Mesenchymal stem cell (in vitro differentiated cells and primary cell): Measurements from ENCODE around the gene ATG10.

Source experiments
- DNase-seq: peaks from one replicate; pipeline ENCODE4 v3.0.0-alpha.2; 2013
- H2AFZ ChIP-seq: one replicate; pipeline ENCODE4 v1.6.1; 2013; ENCODE audit warnings: low read depth, mild to moderate bottlenecking, control low read depth, inconsistent platforms, low read length, moderate library complexity
- H2AK5ac ChIP-seq: 2 replicates; pipeline ENCODE4 v1.6.1; 2013; ENCODE audit warnings: low read length, moderate library complexity, mild to moderate bottlenecking, inconsistent platforms; ENCODE audit not compliant: severe bottlenecking
- H2BK120ac ChIP-seq: one replicate; pipeline ENCODE4 v1.6.1; 2013; ENCODE audit warnings: low read depth, mild to moderate bottlenecking, inconsistent platforms, low read length, moderate library complexity
- H2BK12ac ChIP-seq, 2 experiments: one replicate each; pipeline ENCODE4 v1.6.1; 2013; ENCODE audit warnings: inconsistent platforms in 2 of 2, low read length in 2 of 2, mild to moderate bottlenecking in 2 of 2, moderate library complexity in 2 of 2, control low read depth in 1 of 2
- H2BK15ac ChIP-seq: one replicate; pipeline ENCODE4 v1.6.1; 2013; ENCODE audit warnings: mild to moderate bottlenecking, low read depth, inconsistent platforms; ENCODE audit not compliant: poor library complexity, severe bottlenecking
- H2BK5ac ChIP-seq: 2 replicates; pipeline ENCODE4 v1.6.1; 2013; ENCODE audit warnings: low read depth, mild to moderate bottlenecking, low read length, control low read depth, inconsistent platforms; ENCODE audit not compliant: poor library complexity, severe bottlenecking
- H3K14ac ChIP-seq, 2 experiments: one replicate each; pipeline ENCODE4 v1.6.1; 2013; ENCODE audit warnings: inconsistent platforms in 2 of 2, low read length in 2 of 2, control low read depth in 1 of 2, mild to moderate bottlenecking in 1 of 2, moderate library complexity in 1 of 2
- H3K18ac ChIP-seq, 2 experiments: one replicate each; pipeline ENCODE4 v1.6.1; 2013; ENCODE audit warnings: inconsistent platforms in 2 of 2, low read length in 2 of 2, control low read depth in 1 of 2, low read depth in 1 of 2, mild to moderate bottlenecking in 1 of 2
- H3K23ac ChIP-seq, 2 experiments: one replicate each; pipeline ENCODE4 v1.6.1; 2013; ENCODE audit warnings: inconsistent platforms in 2 of 2, low read length in 2 of 2, mild to moderate bottlenecking in 2 of 2, moderate library complexity in 2 of 2, control low read depth in 1 of 2
- H3K27ac ChIP-seq: 2 replicates; pipeline ENCODE4 v1.5.1; 2013; ENCODE audit warnings: mild to moderate bottlenecking, moderate library complexity, low read length, control low read depth, inconsistent platforms; ENCODE audit not compliant: poor library complexity, severe bottlenecking
- H3K27me3 ChIP-seq, 2 experiments: 2 replicates each; pipeline versions ENCODE4 v1.6.1 to v1.7.0; 2013; ENCODE audit warnings: low read length in 2 of 2, mild to moderate bottlenecking in 2 of 2, moderate library complexity in 2 of 2, control low read depth in 1 of 2, inconsistent platforms in 1 of 2; ENCODE audit not compliant: control insufficient read depth in 1 of 2, insufficient read depth in 1 of 2
- H3K36me3 ChIP-seq, 2 experiments: 2 replicates each; pipeline versions ENCODE4 v1.6.1 to v1.7.0; 2013; ENCODE audit warnings: low read length in 2 of 2, control low read depth in 1 of 2, inconsistent platforms in 1 of 2, low read depth in 1 of 2, mild to moderate bottlenecking in 1 of 2; ENCODE audit not compliant: insufficient read depth in 2 of 2, control insufficient read depth in 1 of 2
- H3K4ac ChIP-seq, 2 experiments: one replicate each; pipeline ENCODE4 v1.6.1; 2013; ENCODE audit warnings: inconsistent platforms in 2 of 2, low read length in 2 of 2, mild to moderate bottlenecking in 2 of 2, moderate library complexity in 2 of 2, control low read depth in 1 of 2, low read depth in 1 of 2
- H3K4me1 ChIP-seq: 2 replicates; pipeline ENCODE4 v1.6.1; 2013; ENCODE audit warnings: low read depth, low read length, control low read depth; ENCODE audit not compliant: control insufficient read depth, insufficient read depth
- H3K4me2 ChIP-seq: 2 replicates; pipeline ENCODE4 v1.6.1; 2013; ENCODE audit warnings: low read length, mild to moderate bottlenecking, inconsistent platforms; ENCODE audit not compliant: poor library complexity, severe bottlenecking
- H3K4me3 ChIP-seq, 2 experiments: 2 replicates each; pipeline versions ENCODE4 v1.5.1 to v1.7.0; 2013; ENCODE audit warnings: low read length in 2 of 2, mild to moderate bottlenecking in 2 of 2, control low read depth in 1 of 2, low read depth in 1 of 2; ENCODE audit not compliant: insufficient read depth in 1 of 2
- H3K79me1 ChIP-seq: replicated peaks from 2 replicates; pipeline ENCODE4 v1.6.1; 2013; ENCODE audit warnings: mild to moderate bottlenecking, control low read depth, low read length, inconsistent platforms; ENCODE audit not compliant: poor library complexity, severe bottlenecking
- H3K9ac ChIP-seq: 2 replicates; pipeline ENCODE4 v1.7.0; 2013; ENCODE audit warnings: mild to moderate bottlenecking, low read length, moderate library complexity
- H3K9me3 ChIP-seq: 2 replicates; pipeline ENCODE4 v1.7.0; 2013; ENCODE audit warnings: mild to moderate bottlenecking, low read length; ENCODE audit not compliant: control insufficient read depth
- H4K8ac ChIP-seq: one replicate; pipeline ENCODE4 v1.6.1; 2013; ENCODE audit warnings: inconsistent platforms, mild to moderate bottlenecking, low read length, moderate library complexity
- H4K91ac ChIP-seq: one replicate; pipeline ENCODE4 v1.6.1; 2013; ENCODE audit warnings: mild to moderate bottlenecking, low read length, inconsistent platforms
- WGBS: methylation state at CpG from one replicate; pipeline ENCODE4 v1.1.7; 2013; ENCODE audit warnings: mixed read lengths; 5-methylcytosine and 5-hydroxymethylcytosine counted together

The ATG10 gene

GRCh38 chr5:82197550-82197949, 225.7 kb downstream of the ATG10 start:
- Histone ChIP-seq H3K4me2 (no peak overlapping the region), H2BK120ac (no peak overlapping the region)

GRCh38 chr5:82204567-82204966, 232.7 kb downstream of the ATG10 start:
- no peaks in the 10 kb centered on the region for H3K27me3 ChIP-seq
- no peak overlapping the region for H2BK15ac ChIP-seq
- no peak overlapping the region for H2BK5ac ChIP-seq
- no peak overlapping the region for H2BK12ac ChIP-seq
- no peaks in the 10 kb centered on the region for H3K36me3 ChIP-seq
- no peaks in the 10 kb centered on the region for H3K4me1 ChIP-seq
- no peak overlapping the region for H3K4me3 ChIP-seq
- no peaks in the 10 kb centered on the region for H3K9me3 ChIP-seq
- no peak overlapping the region for H3K4ac ChIP-seq
- H3K18ac ChIP-seq: no peak overlapping the region
- H3K4me2 ChIP-seq: no peak overlapping the region
- H3K14ac ChIP-seq: no peak overlapping the region
- no peak overlapping the region for H3K23ac ChIP-seq
- no peak overlapping the region for H4K91ac ChIP-seq
- H2BK120ac ChIP-seq: no peak overlapping the region
- H3K27ac ChIP-seq: no peak overlapping the region
- H2AK5ac ChIP-seq: no peak overlapping the region
- H3K9ac ChIP-seq: no peak overlapping the region
- H3K79me1 ChIP-seq: no peaks in the 10 kb centered on the region
- no peak for DNase-seq
- WGBS: 90% methylated on average over 2 of the region's 2 CpGs
- H2AFZ ChIP-seq: no peak overlapping the region
- no peak overlapping the region for H4K8ac ChIP-seq

More at GRCh38 chr5:82197550-82197949, 225.7 kb downstream of the ATG10 start:
- no peak overlapping the region for H3K18ac ChIP-seq
- H3K36me3 ChIP-seq: no peaks in the 10 kb centered on the region
- no peak overlapping the region for H3K14ac ChIP-seq
- H3K27me3 ChIP-seq: no peaks in the 10 kb centered on the region
- H2BK12ac ChIP-seq: no peak overlapping the region
- H3K23ac ChIP-seq: no peak overlapping the region
- H2BK15ac ChIP-seq: no peak overlapping the region
- no peak overlapping the region for H3K4ac ChIP-seq
- H2AFZ ChIP-seq: no peak overlapping the region
- 59% methylated on average over 1 of the region's 1 CpG for WGBS
- H3K79me1 ChIP-seq: no peaks in the 10 kb centered on the region
- no peak overlapping the region for H3K9ac ChIP-seq
- H3K9me3 ChIP-seq: no peaks in the 10 kb centered on the region
- DNase-seq: no peak
- no peak overlapping the region for H3K27ac ChIP-seq
- no peak overlapping the region for H2AK5ac ChIP-seq
- no peak overlapping the region for H4K8ac ChIP-seq
- no peak overlapping the region for H4K91ac ChIP-seq
- H3K4me3 ChIP-seq: no peak overlapping the region
- no peak overlapping the region for H2BK5ac ChIP-seq
- no peaks in the 10 kb centered on the region for H3K4me1 ChIP-seq

GRCh38 chr5:82205005-82205404, 233.2 kb downstream of the ATG10 start:
- no peak overlapping the region for H2BK120ac ChIP-seq
- DNase-seq: no peak
- H3K9me3 ChIP-seq: no peaks in the 10 kb centered on the region
- H3K79me1 ChIP-seq: no peaks in the 10 kb centered on the region
- H3K4me3 ChIP-seq: no peak overlapping the region
- H3K14ac ChIP-seq: no peak overlapping the region
- no peak overlapping the region for H2BK12ac ChIP-seq
- H3K4me1 ChIP-seq: no peaks in the 10 kb centered on the region
- no peaks in the 10 kb centered on the region for H3K27me3 ChIP-seq
- H3K4me2 ChIP-seq: no peak overlapping the region
- no peak overlapping the region for H2BK5ac ChIP-seq
- no peak overlapping the region for H3K9ac ChIP-seq
- H3K18ac ChIP-seq: no peak overlapping the region
- H2BK15ac ChIP-seq: no peak overlapping the region
- no peaks in the 10 kb centered on the region for H3K36me3 ChIP-seq
- H2AK5ac ChIP-seq: no peak overlapping the region
- no peak overlapping the region for H3K23ac ChIP-seq
- no peak overlapping the region for H4K91ac ChIP-seq
- no peak overlapping the region for H3K27ac ChIP-seq
- no peak overlapping the region for H2AFZ ChIP-seq
- WGBS: 62% methylated on average over 2 of the region's 2 CpGs
- H3K4ac ChIP-seq: no peak overlapping the region
- H4K8ac ChIP-seq: no peak overlapping the region

GRCh38 chr5:82208371-82208770, 236.5 kb downstream of the ATG10 start:
- Histone ChIP-seq H3K4me3 (no peak overlapping the region), H2BK120ac (no peak overlapping the region), H2BK15ac (no peak overlapping the region), H3K4ac (no peak overlapping the region), H4K91ac (no peak overlapping the region), H3K27me3 (no peaks in the 10 kb centered on the region), H3K18ac (no peak overlapping the region), H3K36me3 (no peaks in the 10 kb centered on the region), H3K4me2 (no peak overlapping the region), H3K23ac (no peak overlapping the region), H2BK5ac (no peak overlapping the region), H2BK12ac (no peak overlapping the region), H3K9me3 (no peaks in the 10 kb centered on the region), H4K8ac (no peak overlapping the region), H2AFZ (no peak overlapping the region), H3K4me1 (no peaks in the 10 kb centered on the region), H3K79me1 (no peaks in the 10 kb centered on the region), H3K9ac (no peak overlapping the region), H2AK5ac (no peak overlapping the region), H3K14ac (no peak overlapping the region), H3K27ac (no peak overlapping the region)
- no peak for DNase-seq
- 89% methylated on average over 2 of the region's 3 CpGs for WGBS
